Pulmonary artery endothelial cell (primary cell): ENCODE data around the gene CLCNKB. TPM values are rescaled to one million over a fixed set of nuclear protein-coding genes. Genes with fewer than 3 reads are reported as not detected.
"Not testable (repeated sequence)": the region's sequence is repeated elsewhere in the genome, so short reads cannot be mapped to it uniquely, and the experiment has no call there.

Source experiments
- DNase-seq: peaks from one replicate; pipeline ENCODE4 v3.0.0-alpha.2; 2011; ENCODE audit warnings: low read depth, low spot score
- total RNA-seq: library from RNA; depleted of rRNA; stranded (reverse); fragments of >200 nt; gene quantifications from 2 replicates; pipeline ENCODE4 v1.2.3, GENCODE V29; 2014

The CLCNKB gene
- total RNA-seq: 0.07 TPM in 1 of 2 replicates, not detected in the other

DNA sequence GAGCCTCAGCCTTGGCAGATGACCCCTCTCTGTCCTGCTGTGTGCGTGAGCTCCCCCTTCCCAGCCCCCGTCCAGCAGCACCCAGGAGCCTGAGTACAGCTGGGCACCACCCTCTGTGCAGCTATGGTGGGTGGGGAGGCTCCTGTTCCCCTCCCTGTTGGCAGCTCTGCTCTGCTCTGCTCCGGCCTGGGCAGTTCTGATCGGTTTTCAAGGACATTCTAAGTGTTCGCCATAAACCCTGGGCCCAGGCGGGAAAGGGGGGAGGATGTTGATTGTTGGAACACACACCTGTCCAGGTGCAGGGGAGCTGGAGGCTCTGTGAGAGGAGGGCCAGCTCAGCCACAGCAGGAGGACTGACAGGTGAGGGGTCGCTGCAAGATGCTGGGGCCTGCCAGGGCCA, at the start of gene CLCNKB:
TSS of gene CLCNKB (plus strand) at position 262 of the 400 bp plus-strand sequence. CDS start 711 bp downstream, outside the sequence.
- no peak for DNase-seq

DNA sequence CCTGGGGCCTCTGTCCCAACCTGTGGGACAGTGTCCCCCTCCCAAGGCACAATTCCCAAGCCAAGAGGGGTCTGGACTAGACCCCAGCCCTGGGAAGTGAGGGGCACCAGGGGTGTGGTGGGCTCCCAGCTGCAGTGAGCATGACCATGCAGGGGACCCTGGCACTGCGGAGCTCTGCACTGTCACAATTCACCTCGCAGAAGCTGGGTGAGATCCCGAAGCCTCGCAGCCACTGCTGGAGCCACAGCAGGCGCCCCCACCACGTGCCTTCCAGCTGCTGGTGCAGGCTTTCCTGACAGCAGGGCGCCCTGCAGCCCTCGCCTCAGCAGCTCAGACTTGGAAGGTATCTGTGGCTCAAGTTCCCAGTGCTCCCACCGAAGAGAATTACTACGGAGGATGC, 49.5 kb upstream of the CLCNKB start:
- no peak for DNase-seq

DNA sequence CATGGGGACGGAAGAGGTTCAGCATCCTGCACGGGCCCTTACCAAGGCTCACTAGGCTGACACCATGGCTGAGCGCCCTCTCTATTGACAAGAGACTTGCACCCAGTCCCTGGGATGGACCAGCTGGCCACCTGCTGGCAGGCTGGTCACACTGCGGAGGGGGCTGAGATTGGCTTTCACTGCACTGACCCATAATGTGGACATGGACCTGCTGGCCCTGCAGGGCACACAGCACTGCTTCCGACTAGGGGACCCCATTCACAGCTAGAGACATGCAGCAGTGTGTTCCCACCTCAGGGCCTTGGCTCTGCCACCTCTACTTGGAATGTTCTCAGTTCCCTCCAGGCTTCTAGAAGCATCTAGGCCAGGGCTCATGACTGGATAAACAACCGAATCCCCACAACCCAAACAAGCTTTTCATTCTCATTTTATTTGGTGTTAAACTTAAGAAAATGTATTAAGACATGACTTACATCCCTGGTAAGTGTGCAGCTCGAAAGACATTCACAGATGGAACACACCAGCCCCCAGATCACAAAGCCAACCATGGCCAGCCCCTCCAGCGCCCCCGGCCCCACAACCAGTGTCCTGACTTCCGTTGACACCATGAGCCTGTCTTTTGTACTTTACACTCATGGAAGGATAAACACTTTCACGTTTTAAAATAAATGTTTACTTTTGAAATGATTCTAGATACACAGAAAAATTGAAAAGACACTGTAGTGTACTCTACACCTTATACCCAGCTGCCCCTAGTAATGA, 48.8 kb upstream of the CLCNKB start:
- DNase-seq: peak; percentile 40

DNA sequence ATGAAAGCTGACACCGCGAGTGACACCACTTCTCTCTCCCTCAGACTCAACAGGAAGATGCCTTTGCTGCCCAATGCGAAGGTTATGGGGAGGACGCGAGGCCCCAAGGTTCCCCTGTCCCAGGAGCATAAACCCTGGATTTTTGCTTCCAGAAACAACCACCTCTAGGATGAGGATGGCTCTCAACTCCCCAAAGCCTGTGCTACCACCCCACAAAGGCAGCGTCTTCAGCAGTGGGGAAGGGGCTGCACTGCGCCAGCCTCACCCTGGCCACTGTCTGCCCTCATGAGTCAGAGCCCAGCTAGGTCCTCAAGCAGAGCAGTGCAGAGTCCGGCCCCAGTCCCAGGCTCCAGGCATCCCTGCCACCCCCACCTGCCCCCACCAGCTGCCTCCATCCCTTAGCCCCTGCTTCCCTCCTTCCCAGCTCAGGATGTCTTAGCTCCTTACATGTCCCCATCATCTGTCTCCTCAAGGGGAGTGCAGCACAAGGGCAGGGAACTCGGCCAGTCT, 46.5 kb upstream of the CLCNKB start:
- no peak for DNase-seq

DNA sequence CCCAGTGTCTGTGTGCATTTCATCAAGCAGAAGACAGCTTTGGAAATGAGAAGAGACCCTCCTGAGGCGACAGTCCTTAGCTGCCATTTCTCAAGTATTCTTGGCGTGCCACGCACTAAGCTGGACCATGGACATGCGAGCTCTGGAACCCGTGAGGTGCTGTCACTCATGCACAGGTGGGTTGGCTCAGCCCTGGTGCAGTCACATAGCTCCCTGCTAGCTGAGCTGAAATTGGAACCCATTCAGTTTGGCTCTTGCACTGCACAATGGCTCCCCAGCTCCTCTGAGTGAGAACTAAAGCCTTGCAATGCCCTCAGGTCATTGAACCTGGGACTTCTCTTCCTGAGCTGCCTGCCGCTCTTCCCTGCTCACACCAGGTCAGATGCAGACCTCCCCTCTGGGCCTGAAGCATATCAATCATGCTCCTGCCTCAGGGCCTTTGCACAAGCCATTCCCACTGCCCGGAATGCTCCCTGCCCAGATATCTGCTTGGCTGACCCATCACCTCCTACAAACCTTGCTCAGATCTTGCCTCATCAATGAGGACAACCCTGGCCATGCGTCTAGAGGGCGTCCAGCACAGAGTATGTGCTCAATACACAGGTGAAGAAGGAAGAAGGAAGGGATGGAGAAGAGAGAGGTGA, 45.8 kb upstream of the CLCNKB start:
- no peak for DNase-seq

DNA sequence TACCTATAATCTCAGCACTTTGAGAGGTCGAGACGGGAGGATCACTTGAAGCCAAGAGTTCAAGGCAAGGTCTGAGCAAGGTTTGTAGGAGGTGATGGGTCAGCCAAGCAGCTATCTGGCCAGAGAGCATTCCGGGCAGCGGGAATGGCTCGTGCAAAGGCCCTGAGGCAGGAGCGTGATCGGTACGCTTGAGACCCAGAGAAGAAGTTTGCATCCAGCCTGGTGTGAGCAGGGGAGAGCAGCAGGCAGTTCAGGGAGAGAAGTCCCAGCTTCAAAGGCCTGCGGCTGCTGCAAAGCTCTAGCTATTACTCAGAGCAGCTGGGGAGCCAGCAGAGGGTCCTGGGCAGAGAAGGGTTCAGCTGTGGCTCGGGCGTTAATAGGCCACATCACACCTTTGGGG, 44.7 kb upstream of the CLCNKB start:
- no peak for DNase-seq

DNA sequence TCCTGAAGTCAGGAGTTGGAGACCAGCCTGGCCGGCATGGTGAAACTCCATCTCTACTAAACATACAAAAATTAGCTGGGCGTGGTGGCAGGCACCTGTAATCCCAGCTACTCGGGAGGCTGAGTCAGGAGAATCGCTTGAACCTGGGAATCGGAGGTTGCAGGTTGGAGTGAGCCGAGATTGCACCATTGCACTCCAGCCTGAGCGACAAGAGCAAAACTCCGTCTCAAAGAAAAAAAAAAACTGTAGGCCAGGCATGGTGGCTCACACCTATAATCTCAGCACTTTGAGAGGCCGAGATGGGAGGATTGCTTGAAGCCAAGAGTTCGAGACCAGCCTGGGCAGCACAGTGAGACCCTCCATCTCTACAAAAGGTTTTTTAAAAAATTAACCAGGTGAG, 42.3 kb upstream of the CLCNKB start:
- not testable (repeated sequence) for DNase-seq

DNA sequence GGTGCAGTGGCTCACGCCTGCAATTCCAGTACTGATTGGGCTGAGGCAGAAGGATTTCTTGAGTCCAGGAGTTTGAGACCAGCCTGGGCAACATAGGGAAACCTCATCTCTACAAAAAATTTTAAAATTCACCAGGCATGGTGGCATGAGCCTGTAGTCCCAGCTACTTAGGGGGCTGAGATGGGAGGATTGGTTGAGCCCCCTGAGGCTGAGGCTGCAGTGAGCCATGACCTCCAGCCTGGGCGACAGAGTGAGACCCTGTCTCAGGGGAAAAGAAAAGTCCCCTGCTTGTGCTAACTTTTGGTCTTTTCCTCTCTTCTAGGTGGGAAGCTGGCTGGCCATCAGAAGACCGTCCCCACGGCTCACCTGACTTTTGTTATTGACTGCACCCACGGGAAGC, 38.0 kb upstream of the CLCNKB start:
- DNase-seq: no peak

DNA sequence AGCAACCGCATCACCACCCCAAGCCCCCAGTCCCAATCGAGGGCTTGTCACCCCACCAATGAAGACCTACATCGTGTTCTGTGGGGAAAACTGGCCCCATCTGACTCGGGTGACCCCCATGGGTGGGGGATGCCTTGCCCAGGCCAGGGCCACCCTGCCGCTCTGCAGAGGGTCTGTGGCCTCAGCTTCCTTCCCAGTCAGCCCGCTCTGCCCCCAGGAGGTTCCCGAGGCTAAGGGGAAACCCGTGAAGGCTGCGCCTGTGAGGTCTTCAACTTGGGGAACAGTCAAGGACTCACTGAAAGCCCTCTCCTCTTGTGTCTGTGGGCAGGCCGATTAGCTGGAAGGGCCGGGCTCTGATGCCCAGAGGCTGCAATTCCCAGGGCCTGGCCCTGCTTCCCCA, 37.6 kb upstream of the CLCNKB start:
- no peak for DNase-seq

DNA sequence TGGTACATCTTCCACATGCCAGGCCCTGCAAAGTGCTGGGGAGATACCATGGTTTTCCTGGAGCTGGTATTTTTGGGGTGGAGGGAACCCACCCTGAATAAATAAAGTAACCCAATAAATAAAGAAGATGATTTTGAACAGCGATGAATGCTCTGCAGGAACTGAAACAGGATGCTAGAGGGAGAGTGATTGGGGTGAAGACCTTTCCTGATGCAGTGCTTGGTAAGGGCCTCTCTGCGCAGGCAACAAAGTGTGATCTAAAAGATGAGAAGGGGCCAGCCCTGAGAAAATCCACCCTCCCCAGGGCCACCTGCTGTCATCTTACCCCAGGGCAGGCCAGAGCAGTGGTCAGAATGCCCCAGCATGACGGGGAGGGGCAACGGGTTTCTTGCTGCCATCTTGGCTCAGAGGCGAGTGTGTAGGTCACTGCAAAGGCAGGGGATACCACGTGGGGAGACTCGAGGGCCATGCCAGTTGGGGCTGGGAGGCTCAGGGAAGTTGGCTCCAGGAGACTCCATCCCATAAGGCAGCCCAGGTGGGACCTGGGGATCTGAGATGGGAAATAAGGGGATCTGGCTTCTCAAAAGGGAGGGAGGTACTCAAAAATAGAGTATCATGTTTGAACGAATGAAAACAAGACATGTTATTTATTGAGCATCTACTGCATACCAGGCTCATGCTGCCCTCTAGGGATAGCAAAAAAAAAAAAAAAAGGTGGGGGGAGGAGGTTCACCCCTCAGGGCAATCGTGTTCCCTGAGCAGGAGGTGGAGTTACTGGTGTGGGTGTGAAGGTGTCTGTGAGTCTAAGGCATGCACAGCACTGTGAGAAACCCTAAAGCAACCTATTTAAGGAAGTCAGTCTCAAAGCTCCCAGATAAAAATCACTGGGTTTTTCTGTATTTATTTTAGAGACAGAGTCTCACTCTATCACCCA, 36.8 kb upstream of the CLCNKB start:
- no peak for DNase-seq

DNA sequence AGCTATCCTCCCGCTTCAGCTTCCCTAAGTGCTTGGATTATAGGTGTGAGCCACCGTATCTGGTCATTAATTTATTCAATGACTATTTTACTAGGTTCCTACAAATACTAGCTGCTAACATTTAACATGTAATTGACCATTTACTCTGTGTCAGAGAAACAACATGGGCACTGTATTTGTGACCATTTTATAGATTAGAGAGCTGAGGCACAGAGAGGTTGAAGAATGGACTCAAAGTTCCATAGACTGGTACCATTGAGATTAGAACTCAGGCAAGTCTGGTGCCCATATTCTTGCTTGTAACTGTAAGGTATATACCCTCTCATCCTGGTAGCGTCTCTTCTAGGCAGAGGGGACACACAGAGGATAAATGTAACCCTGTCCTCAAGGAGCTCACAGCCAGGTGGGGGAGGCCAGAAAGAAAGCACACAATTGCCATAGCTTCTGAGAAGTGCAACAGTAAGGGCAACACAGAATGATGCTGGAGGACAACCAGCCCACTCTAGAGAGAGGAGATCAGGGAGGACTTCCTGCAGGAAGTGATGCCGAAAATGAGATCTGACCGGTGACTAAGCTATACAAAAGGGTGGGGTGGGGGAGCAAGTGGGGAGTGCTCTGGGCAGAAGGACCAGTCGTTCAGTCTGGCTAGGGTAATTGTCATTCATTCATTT, 35.8 kb upstream of the CLCNKB start:
- no peak for DNase-seq

DNA sequence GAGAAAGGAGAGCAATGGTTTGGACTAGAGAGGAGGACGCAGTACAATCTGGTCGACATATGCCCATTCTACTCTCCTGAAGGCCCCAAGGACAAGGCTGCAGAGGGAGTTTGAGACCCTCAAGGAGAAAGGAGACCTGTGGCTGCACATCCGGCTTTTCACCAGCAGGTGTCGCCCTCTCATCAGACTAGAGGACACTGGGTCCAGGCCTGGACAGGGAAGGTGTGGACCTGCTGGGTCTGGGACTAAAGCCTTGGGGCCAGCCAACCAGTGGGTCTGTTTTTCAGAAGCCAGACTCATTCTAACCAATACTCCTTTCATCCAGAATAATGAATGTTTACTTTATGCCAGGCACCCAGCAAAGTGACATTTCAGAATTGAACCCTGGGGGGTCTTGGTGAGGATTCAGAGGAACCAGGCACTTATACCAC, 34.5 kb upstream of the CLCNKB start:
- peak; percentile 26 for DNase-seq

DNA sequence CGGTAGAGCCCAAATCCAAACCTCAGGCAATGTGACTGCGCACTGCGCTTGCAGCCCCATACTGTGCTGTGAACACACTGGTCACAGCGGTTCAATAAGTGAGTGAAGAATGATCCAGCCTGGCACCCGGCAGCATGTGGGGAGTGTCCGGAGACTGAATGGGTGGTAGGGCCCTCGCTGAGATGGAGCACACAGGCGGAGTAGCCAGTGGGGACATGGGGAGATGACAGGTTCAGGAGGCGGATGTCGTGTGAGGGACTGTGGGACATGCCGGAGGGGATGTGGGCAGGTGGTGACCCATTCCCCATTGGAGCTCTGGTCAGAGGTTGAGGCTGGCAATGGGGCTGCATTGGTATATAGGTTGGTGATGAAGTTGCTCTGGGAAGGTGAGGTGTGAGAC, 33.9 kb upstream of the CLCNKB start:
- no peak for DNase-seq

DNA sequence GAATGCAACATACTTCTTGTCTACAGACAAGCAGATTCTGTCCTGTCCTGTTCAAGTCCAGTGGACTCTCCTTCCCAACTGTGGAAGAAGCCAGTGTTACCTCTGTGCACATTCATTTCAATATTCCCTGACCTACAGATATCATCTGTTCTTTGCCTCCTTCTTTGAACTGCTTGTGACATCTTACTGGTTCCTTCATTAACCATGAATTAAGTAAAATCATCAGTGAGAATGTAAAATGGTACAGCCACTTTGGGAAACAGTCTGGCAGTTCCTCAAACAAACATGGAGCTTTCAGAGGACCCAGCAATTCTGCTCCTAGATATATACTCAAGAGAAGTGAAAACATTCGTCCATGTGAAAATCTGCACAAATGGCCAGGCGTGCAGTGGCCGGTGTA, 32.7 kb upstream of the CLCNKB start:
- DNase-seq: no peak

DNA sequence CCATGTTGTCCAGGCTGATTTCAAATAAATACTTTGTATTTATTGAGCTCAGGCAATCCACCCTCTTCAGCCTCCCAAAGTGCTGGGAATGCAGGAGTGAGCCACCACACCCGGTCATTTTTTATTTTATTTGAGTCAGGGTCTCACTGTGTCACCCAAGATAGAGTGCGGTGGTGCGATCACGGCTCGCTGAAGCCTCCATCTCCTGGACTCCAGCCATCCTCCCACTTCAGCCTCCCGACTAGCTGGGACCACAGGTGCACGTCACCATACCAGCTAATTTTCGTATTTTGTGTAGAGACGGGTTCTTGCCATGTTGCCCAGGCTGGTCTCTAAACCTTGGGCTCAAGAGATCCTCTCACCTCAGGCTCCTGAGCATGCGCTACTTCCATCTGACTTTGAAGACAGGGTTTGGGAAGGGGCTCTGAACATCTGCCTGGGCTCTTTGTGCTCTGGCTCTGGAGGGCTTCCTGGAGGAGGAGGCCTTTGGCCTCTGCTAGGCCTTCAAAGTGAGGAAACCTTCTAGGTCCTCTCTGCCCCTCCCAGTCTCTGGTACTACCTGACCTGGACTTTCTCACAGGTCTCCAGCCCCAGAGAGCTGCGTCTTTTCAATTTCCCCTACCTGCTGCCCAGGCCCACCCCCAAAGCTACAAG, 31.5 kb upstream of the CLCNKB start:
- DNase-seq: no peak

DNA sequence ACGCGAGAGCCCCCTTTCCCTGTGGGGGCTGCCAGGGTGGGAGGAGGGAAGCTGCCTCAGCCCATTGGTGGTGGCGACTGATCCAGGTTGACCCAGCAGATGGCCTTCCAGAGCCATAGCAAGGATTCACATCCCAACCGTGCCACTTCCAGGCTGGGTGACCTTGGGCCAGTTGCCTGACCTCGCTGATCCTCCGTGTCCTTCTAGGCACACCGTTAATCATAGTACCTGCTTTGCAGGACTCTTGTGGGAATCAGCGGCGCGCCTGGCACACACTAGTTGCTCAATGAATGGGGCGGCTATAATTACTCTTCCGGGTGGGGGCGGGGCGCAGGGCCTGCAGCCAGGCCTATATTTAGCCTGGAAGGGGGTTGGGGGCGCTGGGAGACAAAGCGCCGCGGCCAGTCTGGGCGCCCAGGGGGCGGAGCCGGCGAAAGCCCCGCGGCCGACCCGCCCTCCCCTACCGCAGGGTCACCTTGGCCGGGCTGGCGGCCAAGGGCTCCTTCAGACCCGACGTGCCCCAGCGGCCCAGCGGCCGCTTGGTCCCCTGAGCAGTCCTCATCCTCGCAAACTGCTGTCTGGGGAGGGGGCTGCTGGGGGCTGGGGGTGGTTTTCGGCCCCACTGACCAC, 30.9 kb upstream of the CLCNKB start:
- no peak for DNase-seq

DNA sequence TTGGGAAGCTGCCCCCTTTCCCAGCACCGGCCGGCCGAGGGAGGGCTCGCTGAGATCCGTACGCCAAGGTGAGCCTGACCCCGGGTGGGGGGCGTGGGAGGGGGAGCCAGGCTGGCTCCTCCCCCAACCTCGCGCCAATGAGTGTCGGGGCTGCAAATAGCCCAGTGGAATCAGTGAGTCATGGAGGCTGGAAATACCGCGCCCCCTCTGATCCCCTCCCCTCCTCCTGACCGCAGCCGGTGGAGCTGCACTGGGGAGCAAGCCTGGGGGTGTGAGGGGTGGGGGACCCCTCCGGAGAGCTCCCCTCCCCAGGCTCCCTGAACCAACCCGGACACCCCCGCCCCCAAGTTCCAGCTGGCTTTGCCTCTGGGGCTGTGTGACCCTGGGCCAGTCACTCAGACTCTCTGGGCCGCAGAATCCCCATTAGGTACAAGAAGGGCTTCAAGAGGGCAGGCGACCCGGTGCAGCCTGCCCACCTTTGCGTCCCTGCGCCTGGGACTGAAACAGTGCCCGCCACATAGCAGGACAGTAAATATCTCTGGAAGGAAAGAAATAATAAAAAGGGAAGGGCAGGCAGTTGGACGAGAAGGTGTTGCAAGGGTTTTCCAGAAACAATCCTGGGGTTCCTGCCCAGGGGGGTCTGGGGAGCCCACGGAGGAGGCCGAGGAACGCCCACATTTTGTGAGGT, 30.2 kb upstream of the CLCNKB start:
- DNase-seq: no peak

DNA sequence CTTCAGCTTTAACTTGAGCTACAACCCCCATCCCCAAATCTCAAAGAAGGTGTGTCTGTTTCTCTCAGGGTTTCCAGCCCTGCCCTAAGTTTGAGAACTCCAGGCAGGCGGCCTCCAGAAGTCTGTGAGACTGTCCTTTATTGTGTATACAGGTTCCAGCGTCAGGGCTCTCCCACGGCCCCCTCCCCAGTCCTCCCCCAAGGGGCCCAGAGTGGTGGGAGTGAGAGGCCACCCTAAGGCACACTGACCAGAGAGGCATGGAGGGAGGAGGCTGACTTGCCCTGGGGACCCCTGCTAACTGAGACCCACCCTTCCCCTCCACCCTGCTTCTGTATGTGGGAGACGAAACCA, 29.7 kb upstream of the CLCNKB start:
- DNase-seq: no peak
